Uterus (tissue), 2 donors: Measurements from ENCODE around the gene EGLN2.
"Not testable (repeated sequence)": the region's sequence is repeated elsewhere in the genome, so short reads cannot be mapped to it uniquely, and the experiment has no call there.

Source experiments
- CTCF ChIP-seq, 4 experiments: fragments of 200-600 bp in 2 of 4; fragments of 450-650 bp in 2 of 4; sonication (generic) in 2 of 4; IDR thresholded peaks; one replicate each; pipeline ENCODE4 v1.5.1; 2016 to 2019; ENCODE audit warnings: antibody characterized with exemption in 4 of 4, mild to moderate bottlenecking in 2 of 4, moderate library complexity in 1 of 4
- POLR2A ChIP-seq, 2 donors: fragments of 450-650 bp; IDR thresholded peaks; one replicate each; pipeline ENCODE4 v1.6.1; 2016; ENCODE audit warnings: antibody characterized with exemption in 2 of 2, mild to moderate bottlenecking in 1 of 2, moderate library complexity in 1 of 2

DNA sequence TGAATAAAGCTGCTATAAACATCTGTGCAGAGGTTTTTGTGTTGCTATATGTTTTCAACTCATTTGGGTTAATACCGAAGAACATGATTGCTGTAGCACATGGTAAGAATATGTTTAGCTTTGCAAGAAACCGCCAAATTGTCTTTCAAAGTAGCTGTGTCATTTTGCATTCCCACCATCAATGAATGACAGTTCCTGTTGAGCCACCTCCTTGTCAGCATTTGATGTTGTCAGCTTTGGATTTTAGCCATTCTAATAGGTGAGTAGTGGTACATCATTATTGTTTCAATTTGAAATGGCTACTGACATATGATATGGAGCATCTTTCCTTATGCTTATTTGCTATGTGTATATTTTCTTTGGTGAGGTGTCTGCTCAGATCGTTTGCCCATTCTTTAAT, 43.0 kb downstream of the EGLN2 start:
- not testable (repeated sequence) for TF ChIP-seq CTCF, POLR2A (IDR thresholded peaks at IDR 0.05)
